ENCODE results near the gene ZNF473.
"Not testable (repeated sequence)": the region's sequence is repeated elsewhere in the genome, so short reads cannot be mapped to it uniquely, and the experiment has no call there.

The ZNF473 gene

GRCh38 chr19:50065938-50066337 is 40.1 kb downstream of the ZNF473 start:
- Histone ChIP-seq H3K27me3 (ENCODE audit: control insufficient read depth, insufficient read depth, low read length) (no peaks in the 10 kb centered on the region), H3K27ac (ENCODE audit: low read length) (no peak overlapping the region), H3K36me3 (ENCODE audit: control insufficient read depth, insufficient read depth, low read length) (no peaks in the 10 kb centered on the region), H3K9me3 (ENCODE audit: control insufficient read depth, insufficient read depth, low read length) (peaks cover 18% of the 10 kb centered on the region), H3K4me1 (ENCODE audit: control insufficient read depth, insufficient read depth, low read length) (no peaks in the 10 kb centered on the region; the same call in 1 of the 2 replicates), H3K4me3 (ENCODE audit: low read length) (no peak overlapping the region)
- no peak for DNase-seq (ENCODE audit: low read depth, low spot score)
- WGBS (ENCODE audit: insufficient coverage, insufficient read length): no CpG with 5 or more reads among the region's 10 CpGs

- H3K27me3 ChIP-seq (ENCODE audit: control insufficient read depth, insufficient read depth, low read length): no peaks in the 10 kb centered on the region
- no peak overlapping the region for H3K27ac ChIP-seq (ENCODE audit: low read length)
- DNase-seq (ENCODE audit: low read depth, low spot score): no peak
- peaks cover 16% of the 10 kb centered on the region for H3K9me3 ChIP-seq (ENCODE audit: control insufficient read depth, insufficient read depth, low read length)
- WGBS (ENCODE audit: insufficient coverage, insufficient read length): no CpG with 5 or more reads among the region's 6 CpGs
- H3K36me3 ChIP-seq (ENCODE audit: control insufficient read depth, insufficient read depth, low read length): no peaks in the 10 kb centered on the region
- H3K4me3 ChIP-seq (ENCODE audit: low read length): no peak overlapping the region
- no peaks in the 10 kb centered on the region; the same call in 1 of the 2 replicates for H3K4me1 ChIP-seq (ENCODE audit: control insufficient read depth, insufficient read depth, low read length)
These were observed 41.8 kb downstream of the ZNF473 start for GRCh38 chr19:50067575-50067974.

DNA sequence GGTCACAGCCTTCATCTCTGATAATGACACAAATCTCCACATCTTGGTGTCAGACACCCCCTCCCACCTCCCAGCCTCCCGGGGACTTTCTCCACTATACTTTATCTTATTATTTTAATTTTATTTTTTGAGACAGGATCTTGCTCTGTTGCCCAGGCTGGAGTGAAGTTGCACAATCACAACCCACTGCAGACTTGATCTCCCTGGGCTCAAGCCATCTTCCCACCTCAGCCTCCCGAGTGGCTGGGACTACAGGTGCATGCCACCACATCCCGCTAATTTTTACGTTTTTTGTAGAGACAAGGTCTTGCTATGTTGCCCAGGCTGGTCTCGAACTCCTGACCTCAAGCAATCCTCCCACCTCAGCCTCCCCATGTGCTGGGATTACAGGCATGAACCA is 42.6 kb downstream of the ZNF473 start:
- not testable (repeated sequence) for H3K27me3 ChIP-seq (ENCODE audit: control insufficient read depth, insufficient read depth, low read length); H3K36me3 ChIP-seq (ENCODE audit: control insufficient read depth, insufficient read depth, low read length); DNase-seq (ENCODE audit: low read depth, low spot score); H3K4me1 ChIP-seq (ENCODE audit: control insufficient read depth, insufficient read depth, low read length); H3K4me3 ChIP-seq (ENCODE audit: low read length); H3K27ac ChIP-seq (ENCODE audit: low read length)
- WGBS (ENCODE audit: insufficient coverage, insufficient read length): no CpG with 5 or more reads among the region's 5 CpGs
- H3K9me3 ChIP-seq (ENCODE audit: control insufficient read depth, insufficient read depth, low read length): peaks cover 16% of the 10 kb centered on the region

DNA sequence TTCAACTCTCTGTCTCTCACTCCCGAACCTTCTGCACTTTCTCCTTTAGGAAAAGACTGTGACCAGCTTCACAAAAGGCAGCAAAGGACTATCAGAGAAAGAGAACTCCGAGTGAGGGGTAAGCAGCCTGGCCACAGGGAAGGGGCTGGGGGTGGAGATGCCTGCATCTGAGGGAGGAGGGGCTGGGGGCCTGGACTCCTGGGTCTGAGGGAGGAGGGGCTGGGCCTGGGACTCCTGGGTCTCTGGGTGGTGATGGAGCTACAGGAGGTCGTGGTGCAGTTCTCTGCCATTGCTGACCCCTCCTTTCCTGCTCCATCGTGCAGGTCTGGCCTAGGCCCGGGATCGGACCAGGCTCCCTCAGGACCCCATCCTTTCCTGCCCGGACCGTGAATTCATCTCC is 49.3 kb downstream of the ZNF473 start:
- not testable (repeated sequence) for H3K27me3 ChIP-seq (ENCODE audit: control insufficient read depth, insufficient read depth, low read length); H3K4me3 ChIP-seq (ENCODE audit: low read length)
- no CpG with 5 or more reads among the region's 8 CpGs for WGBS (ENCODE audit: insufficient coverage, insufficient read length)

DNA sequence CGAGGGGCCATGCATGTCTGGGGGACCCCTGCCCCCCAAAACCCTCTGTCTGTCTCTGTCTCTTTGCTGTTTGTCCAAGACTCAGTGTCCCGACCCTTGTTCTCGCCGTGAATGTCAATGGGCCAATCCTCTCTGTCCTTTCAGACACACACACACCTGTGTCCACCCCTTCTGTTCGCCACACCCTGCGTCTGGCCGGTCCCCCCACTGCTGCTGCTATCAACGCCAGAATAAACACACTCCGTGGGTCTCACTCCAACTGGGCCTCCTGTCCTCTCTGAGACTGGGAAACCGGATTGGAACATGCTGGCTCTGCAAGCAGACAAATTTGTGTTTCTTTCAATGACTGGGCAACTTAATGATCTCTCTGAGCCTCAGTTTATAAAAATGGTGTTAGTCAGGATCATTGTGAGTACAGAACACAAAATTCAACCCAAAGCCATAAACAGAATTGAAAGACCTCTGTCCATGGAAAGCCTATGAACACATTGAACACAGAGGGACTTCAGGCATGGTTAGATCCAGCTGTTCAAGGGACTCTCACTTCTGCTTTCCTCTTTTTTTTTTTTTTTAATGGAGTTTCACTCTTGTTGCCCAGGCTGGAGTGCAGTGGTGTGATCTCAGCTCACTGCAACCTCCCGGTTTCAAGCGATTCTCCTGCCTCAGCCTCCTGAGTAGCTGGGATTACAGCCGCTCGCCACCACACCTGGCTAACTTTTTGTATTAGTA is 50.0 kb downstream of the ZNF473 start:
- H3K36me3 ChIP-seq (ENCODE audit: control insufficient read depth, insufficient read depth, low read length); H3K9me3 ChIP-seq (ENCODE audit: control insufficient read depth, insufficient read depth, low read length); DNase-seq (ENCODE audit: low read depth, low spot score); H3K27me3 ChIP-seq (ENCODE audit: control insufficient read depth, insufficient read depth, low read length); H3K4me1 ChIP-seq (ENCODE audit: control insufficient read depth, insufficient read depth, low read length); H3K27ac ChIP-seq (ENCODE audit: low read length); H3K4me3 ChIP-seq (ENCODE audit: low read length): not testable (repeated sequence)
- WGBS (ENCODE audit: insufficient coverage, insufficient read length): no CpG with 5 or more reads among the region's 14 CpGs

More for the DNA sequence above, 49.3 kb downstream of the ZNF473 start:
- H3K4me1 ChIP-seq (ENCODE audit: control insufficient read depth, insufficient read depth, low read length); DNase-seq (ENCODE audit: low read depth, low spot score); H3K27ac ChIP-seq (ENCODE audit: low read length); H3K36me3 ChIP-seq (ENCODE audit: control insufficient read depth, insufficient read depth, low read length); H3K9me3 ChIP-seq (ENCODE audit: control insufficient read depth, insufficient read depth, low read length): not testable (repeated sequence)

DNA sequence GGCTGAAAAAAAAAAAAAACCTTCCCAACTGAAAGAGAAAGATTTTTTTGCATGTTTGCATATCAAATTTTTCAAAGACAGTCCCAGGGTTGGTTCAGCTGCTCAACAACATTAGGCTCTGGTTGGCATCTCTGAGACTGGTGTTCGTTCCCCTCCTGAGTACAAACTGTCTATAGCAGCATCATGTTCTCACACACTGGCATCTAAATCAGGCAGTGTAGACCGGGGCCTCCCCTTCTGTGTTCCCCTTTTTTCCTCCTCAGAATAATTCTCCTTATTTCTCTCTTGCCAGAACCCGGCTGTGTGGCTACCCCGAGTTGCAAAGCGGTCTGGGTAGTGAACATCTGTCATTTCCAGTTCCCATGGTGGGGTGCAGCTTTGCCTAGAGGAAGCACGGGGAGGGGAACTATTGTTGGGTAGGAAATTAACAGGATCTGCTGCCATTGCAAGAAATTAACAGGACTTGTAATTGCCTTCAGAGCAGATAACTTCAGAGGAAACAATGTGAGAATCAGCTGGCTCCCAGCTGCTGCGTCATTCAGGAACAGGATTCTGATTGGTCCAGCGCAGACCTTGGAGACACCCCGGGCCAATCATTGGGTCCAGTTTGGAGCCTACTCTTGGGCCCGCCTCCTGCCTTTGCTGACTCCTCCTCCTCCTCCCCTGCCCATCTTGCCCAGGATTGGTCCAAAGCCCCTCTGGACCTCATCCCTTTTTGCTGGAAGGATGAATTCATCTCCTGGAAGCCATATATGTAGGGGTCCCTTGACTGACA is 51.0 kb downstream of the ZNF473 start:
- WGBS (ENCODE audit: insufficient coverage, insufficient read length): no CpG with 5 or more reads among the region's 10 CpGs
- not testable (repeated sequence) for DNase-seq (ENCODE audit: low read depth, low spot score); H3K4me3 ChIP-seq (ENCODE audit: low read length)

DNA sequence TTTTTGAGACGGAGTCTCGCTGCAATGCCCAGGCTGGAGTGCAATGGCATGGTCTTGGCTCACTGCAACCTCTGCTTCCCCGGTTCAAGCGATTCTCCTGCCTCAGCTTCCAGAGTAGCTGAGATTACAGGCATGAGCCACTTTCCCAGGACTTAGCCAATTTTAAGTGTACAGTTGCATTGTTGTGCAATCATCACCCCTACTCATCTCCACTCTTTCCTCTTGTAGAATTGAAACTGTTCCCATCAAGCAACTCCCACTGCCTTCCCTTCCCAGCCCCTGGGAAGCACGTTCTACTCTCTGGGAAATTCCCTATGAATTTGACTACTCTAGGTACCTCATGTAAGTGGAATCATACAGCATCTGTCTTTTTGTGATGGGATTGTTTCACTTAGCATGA is 53.2 kb downstream of the ZNF473 start:
- H3K27me3 ChIP-seq (ENCODE audit: control insufficient read depth, insufficient read depth, low read length); H3K4me3 ChIP-seq (ENCODE audit: low read length); DNase-seq (ENCODE audit: low read depth, low spot score); H3K4me1 ChIP-seq (ENCODE audit: control insufficient read depth, insufficient read depth, low read length); H3K9me3 ChIP-seq (ENCODE audit: control insufficient read depth, insufficient read depth, low read length); H3K27ac ChIP-seq (ENCODE audit: low read length); H3K36me3 ChIP-seq (ENCODE audit: control insufficient read depth, insufficient read depth, low read length): not testable (repeated sequence)
- WGBS (ENCODE audit: insufficient coverage, insufficient read length): no CpG with 5 or more reads among the region's 5 CpGs

More for the DNA sequence above, 51.0 kb downstream of the ZNF473 start:
- H3K9me3 ChIP-seq (ENCODE audit: control insufficient read depth, insufficient read depth, low read length); H3K36me3 ChIP-seq (ENCODE audit: control insufficient read depth, insufficient read depth, low read length); H3K27me3 ChIP-seq (ENCODE audit: control insufficient read depth, insufficient read depth, low read length); H3K27ac ChIP-seq (ENCODE audit: low read length); H3K4me1 ChIP-seq (ENCODE audit: control insufficient read depth, insufficient read depth, low read length): not testable (repeated sequence)

- not testable (repeated sequence) for H3K4me1 ChIP-seq (ENCODE audit: control insufficient read depth, insufficient read depth, low read length); H3K36me3 ChIP-seq (ENCODE audit: control insufficient read depth, insufficient read depth, low read length); H3K9me3 ChIP-seq (ENCODE audit: control insufficient read depth, insufficient read depth, low read length); DNase-seq (ENCODE audit: low read depth, low spot score); H3K27ac ChIP-seq (ENCODE audit: low read length); H3K27me3 ChIP-seq (ENCODE audit: control insufficient read depth, insufficient read depth, low read length); H3K4me3 ChIP-seq (ENCODE audit: low read length)
- WGBS (ENCODE audit: insufficient coverage, insufficient read length): no CpG with 5 or more reads among the region's 2 CpGs
These were observed 58.6 kb downstream of the ZNF473 start for GRCh38 chr19:50084440-50084839.

DNA sequence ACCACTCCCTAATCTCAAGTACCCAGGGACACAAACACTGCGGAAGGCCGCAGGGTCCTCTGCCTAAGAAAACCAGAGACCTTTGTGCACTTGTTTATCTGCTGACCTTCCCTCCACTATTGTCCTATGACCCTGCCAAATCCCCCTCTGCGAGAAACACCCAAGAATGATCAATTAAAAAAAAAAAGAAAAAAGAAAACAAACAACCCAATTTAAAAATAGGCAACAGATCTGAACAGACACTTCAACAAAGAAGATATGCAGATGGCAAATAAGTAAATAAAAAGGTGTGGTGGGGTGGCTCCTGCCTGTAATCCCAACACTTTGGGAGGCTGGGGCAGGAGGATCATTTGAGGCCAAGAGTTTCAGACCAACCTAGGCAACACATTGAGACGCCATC is 61.3 kb downstream of the ZNF473 start:
- not testable (repeated sequence) for H3K27ac ChIP-seq (ENCODE audit: low read length); H3K4me1 ChIP-seq (ENCODE audit: control insufficient read depth, insufficient read depth, low read length); H3K9me3 ChIP-seq (ENCODE audit: control insufficient read depth, insufficient read depth, low read length); DNase-seq (ENCODE audit: low read depth, low spot score); H3K27me3 ChIP-seq (ENCODE audit: control insufficient read depth, insufficient read depth, low read length); H3K4me3 ChIP-seq (ENCODE audit: low read length); H3K36me3 ChIP-seq (ENCODE audit: control insufficient read depth, insufficient read depth, low read length)
- no CpG with 5 or more reads among the region's 4 CpGs for WGBS (ENCODE audit: insufficient coverage, insufficient read length)

GRCh38 chr19:50090706-50091105 is 64.9 kb downstream of the ZNF473 start:
- DNase-seq (ENCODE audit: low read depth, low spot score); H3K4me3 ChIP-seq (ENCODE audit: low read length); H3K9me3 ChIP-seq (ENCODE audit: control insufficient read depth, insufficient read depth, low read length); H3K36me3 ChIP-seq (ENCODE audit: control insufficient read depth, insufficient read depth, low read length); H3K27me3 ChIP-seq (ENCODE audit: control insufficient read depth, insufficient read depth, low read length); H3K27ac ChIP-seq (ENCODE audit: low read length); H3K4me1 ChIP-seq (ENCODE audit: control insufficient read depth, insufficient read depth, low read length): not testable (repeated sequence)
- no CpG with 5 or more reads among the region's 10 CpGs for WGBS (ENCODE audit: insufficient coverage, insufficient read length)
